ENCODE measurements around the gene DEPDC7. TPM values are rescaled to one million over a fixed set of nuclear protein-coding genes. Genes with fewer than 3 reads are reported as not detected.

DEPDC7 gene
- total and polyA plus RNA-seq, 9 of the 15 experiments (the other 6 are each of a cell fraction or from before 2014, with no cell fraction given) = 5.4 to 19.9 (median 12.0) TPM

DNA sequence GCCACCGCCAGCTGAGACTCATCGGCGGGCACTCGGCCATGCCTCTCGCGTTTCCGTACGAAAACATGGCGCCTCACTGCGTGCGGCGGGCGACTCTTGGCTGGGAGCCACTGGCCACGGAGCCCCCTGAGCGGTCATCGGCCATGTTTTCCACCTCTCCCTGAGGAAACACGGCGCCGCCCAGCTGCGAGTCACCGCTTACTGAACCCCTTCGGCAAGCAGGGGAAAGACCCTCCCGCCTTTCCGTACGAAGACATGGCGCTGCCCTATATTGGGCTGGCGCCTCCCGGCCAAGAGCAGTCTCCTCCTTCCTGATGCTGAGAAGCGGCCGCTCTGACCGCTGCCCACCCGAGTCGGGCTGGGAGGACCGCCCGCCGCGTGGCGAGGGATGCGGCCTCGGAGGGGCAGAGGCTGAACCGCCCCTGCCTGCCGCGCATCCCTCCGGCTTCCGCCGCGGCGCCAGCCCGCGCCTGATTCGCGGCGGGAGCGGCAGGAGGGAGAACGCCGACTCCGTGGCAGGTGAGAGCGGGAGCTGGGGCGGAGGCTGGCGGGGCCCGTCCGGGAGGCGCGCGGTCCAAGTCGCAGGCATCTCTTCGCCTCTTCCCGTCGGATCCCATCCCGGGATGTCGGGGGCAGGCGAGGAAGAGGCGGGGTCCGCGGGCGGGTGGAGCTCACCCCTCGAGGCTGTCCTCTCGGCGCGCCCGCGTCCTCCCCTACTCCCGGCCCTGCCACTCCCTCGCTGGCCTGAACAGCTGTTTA, 23.8 kb downstream of the DEPDC7 start, which contains the start of gene TCP11L1 (continued):
- peak; percentile 86 for TF ChIP-seq MGA (IDR thresholded peaks at IDR 0.05)
- peak; percentile 30; the same call in 1 of the 2 replicates for TF ChIP-seq ETV5 (CRISPR knock-in tag; IDR thresholded peaks at IDR 0.05; ENCODE audit: low read depth)
- TF ChIP-seq ETS1 (conservative IDR thresholded peaks at IDR 0.05; ENCODE audit: control insufficient read depth, low read depth, low read length) = peak; percentile 37; the same call in 1 of the 2 replicates
- peak in 1 of 2 experiments; percentile 5; a peak in 1 of 4 replicates for TF ChIP-seq RCOR1 (IDR thresholded peaks at IDR 0.05; ENCODE audit: borderline replicate concordance in 1 of 2, low read depth in 2 of 2, low read length in 2 of 2)
- TF ChIP-seq HCFC1 (IDR thresholded peaks at IDR 0.05; ENCODE audit: low read depth, low read length) = peak; percentile 80
- TF ChIP-seq, protein P1, sequence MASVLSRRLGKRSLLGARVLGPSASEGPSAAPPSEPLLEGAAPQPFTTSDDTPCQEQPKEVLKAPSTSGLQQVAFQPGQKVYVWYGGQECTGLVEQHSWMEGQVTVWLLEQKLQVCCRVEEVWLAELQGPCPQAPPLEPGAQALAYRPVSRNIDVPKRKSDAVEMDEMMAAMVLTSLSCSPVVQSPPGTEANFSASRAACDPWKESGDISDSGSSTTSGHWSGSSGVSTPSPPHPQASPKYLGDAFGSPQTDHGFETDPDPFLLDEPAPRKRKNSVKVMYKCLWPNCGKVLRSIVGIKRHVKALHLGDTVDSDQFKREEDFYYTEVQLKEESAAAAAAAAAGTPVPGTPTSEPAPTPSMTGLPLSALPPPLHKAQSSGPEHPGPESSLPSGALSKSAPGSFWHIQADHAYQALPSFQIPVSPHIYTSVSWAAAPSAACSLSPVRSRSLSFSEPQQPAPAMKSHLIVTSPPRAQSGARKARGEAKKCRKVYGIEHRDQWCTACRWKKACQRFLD (CRISPR knock-in tag; IDR thresholded peaks at IDR 0.05) = peak; percentile 65; the same call in 1 of the 2 replicates
- TF ChIP-seq, protein P2, sequence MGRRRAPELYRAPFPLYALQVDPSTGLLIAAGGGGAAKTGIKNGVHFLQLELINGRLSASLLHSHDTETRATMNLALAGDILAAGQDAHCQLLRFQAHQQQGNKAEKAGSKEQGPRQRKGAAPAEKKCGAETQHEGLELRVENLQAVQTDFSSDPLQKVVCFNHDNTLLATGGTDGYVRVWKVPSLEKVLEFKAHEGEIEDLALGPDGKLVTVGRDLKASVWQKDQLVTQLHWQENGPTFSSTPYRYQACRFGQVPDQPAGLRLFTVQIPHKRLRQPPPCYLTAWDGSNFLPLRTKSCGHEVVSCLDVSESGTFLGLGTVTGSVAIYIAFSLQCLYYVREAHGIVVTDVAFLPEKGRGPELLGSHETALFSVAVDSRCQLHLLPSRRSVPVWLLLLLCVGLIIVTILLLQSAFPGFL (CRISPR knock-in tag; IDR thresholded peaks at IDR 0.05) = no peak
- peak; percentile 70; the same call in 1 of the 2 replicates for TF ChIP-seq PHF8 (IDR thresholded peaks at IDR 0.05; ENCODE audit: borderline replicate concordance, low read length)
- TF ChIP-seq LARP7 (IDR thresholded peaks at IDR 0.05) = no peak
- TF ChIP-seq ZNF263 (CRISPR knock-in tag; IDR thresholded peaks at IDR 0.05; ENCODE audit: borderline replicate concordance) = peak; percentile 90
